ENCODE results near the gene FRMPD4. TPM values are rescaled to one million over a fixed set of nuclear protein-coding genes. Genes with fewer than 3 reads are reported as not detected.

Gene FRMPD4
- total and polyA plus RNA-seq, 10 of the 15 experiments (the other 5 are each of a cell fraction or from before 2014, with no cell fraction given): not detected

DNA sequence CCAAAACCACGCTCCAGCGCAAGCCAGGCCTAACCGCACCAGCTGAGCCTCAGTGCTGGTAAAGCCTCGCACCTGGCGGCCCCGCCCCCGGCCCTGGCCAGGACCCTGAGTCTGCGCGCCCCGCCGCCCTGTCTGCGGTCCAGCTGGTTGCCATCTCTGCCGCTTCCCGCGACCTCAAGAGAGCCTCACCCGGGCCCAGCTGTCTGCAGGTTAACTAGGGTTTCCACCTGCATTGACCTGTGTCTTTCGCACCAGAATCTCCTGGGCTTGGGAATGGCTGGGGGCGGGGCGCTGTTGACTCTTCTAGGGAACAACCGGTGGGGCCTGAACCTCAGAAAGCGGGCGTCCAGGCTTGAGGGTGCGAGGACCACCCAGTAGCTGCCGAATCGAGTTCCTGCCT lies 445.3 kb downstream of the FRMPD4 start:
- BruUV-seq (replicated peaks): no TSS peak

More for the DNA sequence above, 445.3 kb downstream of the FRMPD4 start:
- POLR2A ChIA-PET: no interaction called here
- no peak overlapping the region for H3K4me3 ChIP-seq
- CTCF ChIA-PET: no interaction called here
- no peak overlapping the region for H2AFZ ChIP-seq (ENCODE audit: control insufficient read depth, low read depth, low read length)
- FAIRE-seq (no peak), ATAC-seq (no peak), DNase-seq (ENCODE audit: low read depth, low spot score) (no peak)
- no peaks in the 10 kb centered on the region for H4K20me1 ChIP-seq (ENCODE audit: control insufficient read depth, insufficient read depth)
- RAD21 ChIA-PET (ENCODE audit: unreplicated experiment): no interaction called here
- H3K79me2 ChIP-seq (ENCODE audit: control insufficient read depth, insufficient read depth, low read length): no peaks in the 10 kb centered on the region
- intact Hi-C loops (cut with micrococcal nuclease; ENCODE audit: unreplicated experiment): no loop called here
- SMC1A ChIA-PET (ENCODE audit: uncharacterized antibody, unreplicated experiment): no interaction called here
- in situ Hi-C loops (cut with MboI): no loop called here
- no peaks in the 10 kb centered on the region for H3K4me1 ChIP-seq (ENCODE audit: control insufficient read depth, insufficient read depth, low read length)
- H3K27me3 ChIP-seq (replicated peaks in 1 of 2; ENCODE audit: control insufficient read depth in 2 of 2, insufficient read depth in 2 of 2, low read length in 1 of 2): no peaks in the 10 kb centered on the region
- no peak overlapping the region for H3K4me2 ChIP-seq (ENCODE audit: control insufficient read depth, insufficient read depth)
- H3K9me3 ChIP-seq (replicated peaks; ENCODE audit: control insufficient read depth, insufficient read depth, low read length): no peaks in the 10 kb centered on the region
- no peaks in the 10 kb centered on the region for H3K36me3 ChIP-seq (ENCODE audit: control insufficient read depth in 2 of 2, insufficient read depth in 2 of 2, low read length in 1 of 2)
- 70% methylated on average over 24 of the region's 25 CpGs for WGBS (ENCODE audit: insufficient coverage, insufficient replicate concordance, low lambda C conversion rate, missing lambda C conversion rate)
- no peak overlapping the region for H3K9ac ChIP-seq (ENCODE audit: control insufficient read depth, insufficient read depth, low read length)
- no peak overlapping the region for H3K27ac ChIP-seq (ENCODE audit: control insufficient read depth, insufficient read depth)
- TF ChIP-seq, protein P1, sequence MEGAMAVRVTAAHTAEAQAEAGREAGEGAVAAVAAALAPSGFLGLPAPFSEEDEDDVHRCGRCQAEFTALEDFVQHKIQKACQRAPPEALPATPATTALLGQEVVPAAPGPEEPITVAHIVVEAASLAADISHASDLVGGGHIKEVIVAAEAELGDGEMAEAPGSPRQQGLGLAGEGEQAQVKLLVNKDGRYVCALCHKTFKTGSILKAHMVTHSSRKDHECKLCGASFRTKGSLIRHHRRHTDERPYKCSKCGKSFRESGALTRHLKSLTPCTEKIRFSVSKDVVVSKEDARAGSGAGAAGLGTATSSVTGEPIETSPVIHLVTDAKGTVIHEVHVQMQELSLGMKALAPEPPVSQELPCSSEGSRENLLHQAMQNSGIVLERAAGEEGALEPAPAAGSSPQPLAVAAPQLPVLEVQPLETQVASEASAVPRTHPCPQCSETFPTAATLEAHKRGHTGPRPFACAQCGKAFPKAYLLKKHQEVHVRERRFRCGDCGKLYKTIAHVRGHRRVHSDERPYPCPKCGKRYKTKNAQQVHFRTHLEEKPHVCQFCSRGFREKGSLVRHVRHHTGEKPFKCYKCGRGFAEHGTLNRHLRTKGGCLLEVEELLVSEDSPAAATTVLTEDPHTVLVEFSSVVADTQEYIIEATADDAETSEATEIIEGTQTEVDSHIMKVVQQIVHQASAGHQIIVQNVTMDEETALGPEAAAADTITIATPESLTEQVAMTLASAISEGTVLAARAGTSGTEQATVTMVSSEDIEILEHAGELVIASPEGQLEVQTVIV (IDR thresholded peaks at IDR 0.05; ENCODE audit: borderline replicate concordance, partially characterized antibody): no peak
- TF ChIP-seq TCF7 (IDR thresholded peaks at IDR 0.05; ENCODE audit: borderline replicate concordance) (no peak), MTA3 (IDR thresholded peaks at IDR 0.05; ENCODE audit: borderline replicate concordance, low read length) (no peak), SRF (IDR thresholded peaks at IDR 0.05; ENCODE audit: low read depth in 2 of 2, low read length in 2 of 2) (no peak)
- TF ChIP-seq, protein P2, sequence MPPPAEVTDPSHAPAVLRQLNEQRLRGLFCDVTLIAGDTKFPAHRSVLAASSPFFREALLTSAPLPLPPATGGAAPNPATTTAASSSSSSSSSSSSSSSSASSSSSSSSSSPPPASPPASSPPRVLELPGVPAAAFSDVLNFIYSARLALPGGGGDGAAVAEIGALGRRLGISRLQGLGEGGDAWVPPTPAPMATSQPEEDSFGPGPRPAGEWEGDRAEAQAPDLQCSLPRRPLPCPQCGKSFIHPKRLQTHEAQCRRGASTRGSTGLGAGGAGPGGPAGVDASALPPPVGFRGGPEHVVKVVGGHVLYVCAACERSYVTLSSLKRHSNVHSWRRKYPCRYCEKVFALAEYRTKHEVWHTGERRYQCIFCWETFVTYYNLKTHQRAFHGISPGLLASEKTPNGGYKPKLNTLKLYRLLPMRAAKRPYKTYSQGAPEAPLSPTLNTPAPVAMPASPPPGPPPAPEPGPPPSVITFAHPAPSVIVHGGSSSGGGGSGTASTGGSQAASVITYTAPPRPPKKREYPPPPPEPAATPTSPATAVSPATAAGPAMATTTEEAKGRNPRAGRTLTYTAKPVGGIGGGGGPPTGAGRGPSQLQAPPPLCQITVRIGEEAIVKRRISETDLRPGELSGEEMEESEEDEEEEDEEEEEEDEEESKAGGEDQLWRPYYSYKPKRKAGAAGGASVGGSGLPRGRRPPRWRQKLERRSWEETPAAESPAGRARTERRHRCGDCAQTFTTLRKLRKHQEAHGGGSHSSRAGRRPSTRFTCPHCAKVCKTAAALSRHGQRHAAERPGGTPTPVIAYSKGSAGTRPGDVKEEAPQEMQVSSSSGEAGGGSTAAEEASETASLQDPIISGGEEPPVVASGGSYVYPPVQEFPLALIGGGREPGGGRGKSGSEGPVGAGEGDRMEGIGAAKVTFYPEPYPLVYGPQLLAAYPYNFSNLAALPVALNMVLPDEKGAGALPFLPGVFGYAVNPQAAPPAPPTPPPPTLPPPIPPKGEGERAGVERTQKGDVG (CRISPR knock-in tag; IDR thresholded peaks at IDR 0.05): no peak
- TF ChIP-seq, protein P3, sequence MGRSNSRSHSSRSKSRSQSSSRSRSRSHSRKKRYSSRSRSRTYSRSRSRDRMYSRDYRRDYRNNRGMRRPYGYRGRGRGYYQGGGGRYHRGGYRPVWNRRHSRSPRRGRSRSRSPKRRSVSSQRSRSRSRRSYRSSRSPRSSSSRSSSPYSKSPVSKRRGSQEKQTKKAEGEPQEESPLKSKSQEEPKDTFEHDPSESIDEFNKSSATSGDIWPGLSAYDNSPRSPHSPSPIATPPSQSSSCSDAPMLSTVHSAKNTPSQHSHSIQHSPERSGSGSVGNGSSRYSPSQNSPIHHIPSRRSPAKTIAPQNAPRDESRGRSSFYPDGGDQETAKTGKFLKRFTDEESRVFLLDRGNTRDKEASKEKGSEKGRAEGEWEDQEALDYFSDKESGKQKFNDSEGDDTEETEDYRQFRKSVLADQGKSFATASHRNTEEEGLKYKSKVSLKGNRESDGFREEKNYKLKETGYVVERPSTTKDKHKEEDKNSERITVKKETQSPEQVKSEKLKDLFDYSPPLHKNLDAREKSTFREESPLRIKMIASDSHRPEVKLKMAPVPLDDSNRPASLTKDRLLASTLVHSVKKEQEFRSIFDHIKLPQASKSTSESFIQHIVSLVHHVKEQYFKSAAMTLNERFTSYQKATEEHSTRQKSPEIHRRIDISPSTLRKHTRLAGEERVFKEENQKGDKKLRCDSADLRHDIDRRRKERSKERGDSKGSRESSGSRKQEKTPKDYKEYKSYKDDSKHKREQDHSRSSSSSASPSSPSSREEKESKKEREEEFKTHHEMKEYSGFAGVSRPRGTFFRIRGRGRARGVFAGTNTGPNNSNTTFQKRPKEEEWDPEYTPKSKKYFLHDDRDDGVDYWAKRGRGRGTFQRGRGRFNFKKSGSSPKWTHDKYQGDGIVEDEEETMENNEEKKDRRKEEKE (IDR thresholded peaks at IDR 0.05): no peak

All from GM12878 (cell line).